ENCODE measurements around the gene ENTREP3. TPM values are rescaled to one million over a fixed set of nuclear protein-coding genes. Genes with fewer than 3 reads are reported as not detected.
"Not testable (repeated sequence)": the region's sequence is repeated elsewhere in the genome, so short reads cannot be mapped to it uniquely, and the experiment has no call there.

ENTREP3 gene
- total RNA-seq, 4 donors from 2014 or later = 5.3 to 28.2 (median 11.7) TPM

GRCh38 chr1:155251566-155251965 is 3.7 kb downstream of the ENTREP3 start:
- TF ChIP-seq, protein P1, sequence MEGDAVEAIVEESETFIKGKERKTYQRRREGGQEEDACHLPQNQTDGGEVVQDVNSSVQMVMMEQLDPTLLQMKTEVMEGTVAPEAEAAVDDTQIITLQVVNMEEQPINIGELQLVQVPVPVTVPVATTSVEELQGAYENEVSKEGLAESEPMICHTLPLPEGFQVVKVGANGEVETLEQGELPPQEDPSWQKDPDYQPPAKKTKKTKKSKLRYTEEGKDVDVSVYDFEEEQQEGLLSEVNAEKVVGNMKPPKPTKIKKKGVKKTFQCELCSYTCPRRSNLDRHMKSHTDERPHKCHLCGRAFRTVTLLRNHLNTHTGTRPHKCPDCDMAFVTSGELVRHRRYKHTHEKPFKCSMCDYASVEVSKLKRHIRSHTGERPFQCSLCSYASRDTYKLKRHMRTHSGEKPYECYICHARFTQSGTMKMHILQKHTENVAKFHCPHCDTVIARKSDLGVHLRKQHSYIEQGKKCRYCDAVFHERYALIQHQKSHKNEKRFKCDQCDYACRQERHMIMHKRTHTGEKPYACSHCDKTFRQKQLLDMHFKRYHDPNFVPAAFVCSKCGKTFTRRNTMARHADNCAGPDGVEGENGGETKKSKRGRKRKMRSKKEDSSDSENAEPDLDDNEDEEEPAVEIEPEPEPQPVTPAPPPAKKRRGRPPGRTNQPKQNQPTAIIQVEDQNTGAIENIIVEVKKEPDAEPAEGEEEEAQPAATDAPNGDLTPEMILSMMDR (IDR thresholded peaks at IDR 0.05) = no peak
- TF ChIP-seq POLR2A (IDR thresholded peaks at IDR 0.05) = no peak
- Histone ChIP-seq H3K27me3 (no peaks in the 10 kb centered on the region), H3K36me3 (no peaks in the 10 kb centered on the region), H3K9me3 (no peaks in the 10 kb centered on the region), H3K4me3 (no peak overlapping the region), H3K27ac (no peak overlapping the region), H3K4me1 (peaks cover 0 to 18% of the 10 kb centered on the region in 2 donors)
- intact Hi-C loops (cut with DNase I; ENCODE audit: low total_unique reads) = no loop called here
- no peak for DNase-seq

- peak; percentile 89 to 91 for DNase-seq
- peak overlapping the region; percentile 26 to 31 for H3K27ac ChIP-seq
- H3K36me3 ChIP-seq = no peaks in the 10 kb centered on the region
- H3K9me3 ChIP-seq = no peaks in the 10 kb centered on the region
- peaks cover 0 to 13% of the 10 kb centered on the region in 2 donors for H3K4me1 ChIP-seq
- H3K4me3 ChIP-seq = no peak overlapping the region
- H3K27me3 ChIP-seq = no peaks in the 10 kb centered on the region
- TF ChIP-seq POLR2A (IDR thresholded peaks at IDR 0.05) = no peak
- TF ChIP-seq, protein P1 (IDR thresholded peaks at IDR 0.05) = peak; percentile 99 to 100 (median 99)
- intact Hi-C loops (cut with DNase I; ENCODE audit: low total_unique reads) = no loop called here
These were observed 4.4 kb downstream of the ENTREP3 start for GRCh38 chr1:155250633-155251449.

DNA sequence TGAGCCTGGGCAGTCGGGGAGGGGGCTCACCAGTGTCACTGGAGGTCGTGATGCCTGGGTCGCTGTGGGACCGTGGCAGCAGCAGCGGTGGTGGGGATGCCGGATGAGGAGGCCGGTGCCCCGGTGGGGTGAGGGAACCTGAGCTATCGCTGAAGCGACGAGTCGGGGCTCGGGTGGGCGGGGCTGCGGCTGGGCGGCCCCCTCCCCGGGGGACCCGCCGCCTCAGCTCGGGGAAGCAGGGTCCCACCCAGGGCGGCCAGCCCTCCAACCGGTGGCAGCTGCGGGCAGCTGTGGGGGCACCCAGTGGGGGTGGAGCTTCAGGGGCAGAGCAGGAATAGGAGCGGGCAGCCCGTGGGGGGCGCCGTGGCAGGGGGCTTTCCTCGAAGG is 5.0 kb downstream of the ENTREP3 start:
- DNase-seq = no peak
- H3K27ac ChIP-seq = peak overlapping the region; percentile 5 to 26

DNA sequence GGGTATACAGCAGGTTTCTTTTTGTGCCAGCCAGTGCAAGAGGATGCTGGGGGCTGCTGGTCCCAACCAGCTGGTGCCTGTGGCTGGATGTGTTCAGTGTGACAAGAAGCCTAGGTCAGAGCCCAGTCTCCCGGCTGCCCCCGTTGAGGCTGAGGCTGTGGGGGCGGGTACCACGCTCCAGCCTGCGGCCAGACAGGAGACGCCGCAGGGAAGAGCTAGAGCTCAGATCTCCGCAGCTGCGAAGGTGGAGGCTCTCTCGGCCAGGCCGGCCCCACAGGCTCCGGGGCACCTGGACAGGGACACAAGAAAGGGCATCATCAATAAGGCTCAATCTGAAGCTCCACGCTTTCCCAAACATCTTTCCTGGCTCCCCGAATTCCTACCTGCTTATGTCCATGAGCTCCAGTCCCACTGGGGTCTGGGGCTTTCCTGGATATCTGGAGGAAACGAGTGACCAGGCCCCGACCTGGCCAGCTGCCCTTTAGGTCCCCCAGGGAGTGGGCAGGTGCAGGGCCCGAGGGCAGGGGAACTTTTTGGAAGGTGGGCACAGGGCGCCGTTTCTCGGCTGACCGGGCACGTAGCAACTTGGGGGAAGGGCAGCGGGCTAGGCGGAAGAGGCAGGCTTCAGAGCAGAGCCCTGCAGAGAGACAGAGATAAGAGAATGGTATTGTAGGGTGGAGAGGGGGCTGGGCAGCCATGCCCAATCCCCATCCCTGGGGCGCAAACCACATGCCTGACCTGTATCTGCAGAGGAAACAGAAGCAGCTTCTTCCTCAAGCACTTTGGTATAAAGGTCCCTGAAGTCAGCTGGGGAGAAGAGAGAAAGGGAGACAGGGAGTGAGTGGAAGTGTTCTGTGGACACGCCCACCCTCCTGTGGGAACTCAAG is 7.4 kb downstream of the ENTREP3 start:
- DNase-seq = no peak
- intact Hi-C loops (cut with DNase I; ENCODE audit: low total_unique reads) = no loop called here
- Histone ChIP-seq H3K36me3 (no peaks in the 10 kb centered on the region), H3K4me3 (no peak overlapping the region), H3K27me3 (peaks cover 0 to 3% of the 10 kb centered on the region in 2 donors), H3K27ac (no peak overlapping the region), H3K9me3 (no peaks in the 10 kb centered on the region), H3K4me1 (peaks cover 0 to 6% of the 10 kb centered on the region in 2 donors)
- TF ChIP-seq POLR2A (IDR thresholded peaks at IDR 0.05) = no peak
- TF ChIP-seq, protein P1 (IDR thresholded peaks at IDR 0.05) = no peak

More for the DNA sequence above, 5.0 kb downstream of the ENTREP3 start:
- no peaks in the 10 kb centered on the region for H3K27me3 ChIP-seq
- no peaks in the 10 kb centered on the region for H3K36me3 ChIP-seq
- H3K9me3 ChIP-seq = no peaks in the 10 kb centered on the region
- no peak for TF ChIP-seq POLR2A (IDR thresholded peaks at IDR 0.05)
- TF ChIP-seq, protein P1 (IDR thresholded peaks at IDR 0.05) = no peak
- intact Hi-C loops (cut with DNase I; ENCODE audit: low total_unique reads) = no loop called here
- H3K4me3 ChIP-seq = no peak overlapping the region
- H3K4me1 ChIP-seq = peaks cover 0 to 12% of the 10 kb centered on the region in 2 donors

DNA sequence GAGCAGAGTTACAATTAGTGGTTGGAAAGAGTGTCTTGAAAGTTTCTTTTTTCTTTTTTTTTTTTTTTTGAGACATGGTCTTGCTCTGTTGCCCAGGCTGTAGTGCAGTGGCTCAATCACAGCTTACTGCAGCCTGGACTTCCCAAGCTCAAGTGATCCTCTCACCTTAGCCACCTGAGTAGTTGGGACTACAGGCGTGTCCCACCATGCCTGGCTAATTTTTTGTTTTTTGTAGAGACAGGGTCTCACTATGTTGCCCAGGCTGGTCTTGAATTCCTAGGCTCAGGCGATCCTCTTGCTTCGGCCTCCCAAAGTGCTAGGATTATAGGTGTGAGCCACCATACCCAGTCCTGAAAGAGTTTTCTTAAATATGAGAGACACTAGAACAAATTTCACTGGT is 8.5 kb downstream of the ENTREP3 start:
- intact Hi-C loops (cut with DNase I; ENCODE audit: low total_unique reads); DNase-seq; H3K4me1 ChIP-seq; H3K9me3 ChIP-seq; H3K4me3 ChIP-seq; H3K36me3 ChIP-seq; H3K27ac ChIP-seq; H3K27me3 ChIP-seq: not testable (repeated sequence)
